Stimulated activated naive CD8-positive, alpha-beta T cell treated with anti-CD3 and anti-CD28 coated beads, Interleukin-15, Interleukin-2, amounts not matched to agents 100 ng/mL and 50 ng/mL, for 24 hours (primary cell): Measurements from ENCODE around the gene CABLES2.
A peak's percentile ranks its signal among the peaks of the same experiment; 100 is the strongest.
"Not testable (repeated sequence)": the region's sequence is repeated elsewhere in the genome, so short reads cannot be mapped to it uniquely, and the experiment has no call there.

Source experiments
- H3K27ac Mint-ChIP-seq: one replicate; pipeline ENCODE4 v1.8.0; 2021; ENCODE audit warnings: mild to moderate bottlenecking, mixed read lengths
- H3K27me3 Mint-ChIP-seq: one replicate; pipeline ENCODE4 v1.8.0; 2021; ENCODE audit warnings: mixed read lengths
- H3K36me3 Mint-ChIP-seq: one replicate; pipeline ENCODE4 v1.8.0; 2021; ENCODE audit warnings: low read depth, mixed read lengths
- H3K4me1 Mint-ChIP-seq: one replicate; pipeline ENCODE4 v1.8.0; 2021; ENCODE audit warnings: low read depth, mixed read lengths
- H3K4me3 Mint-ChIP-seq: one replicate; pipeline ENCODE4 v1.8.0; 2021; ENCODE audit warnings: mild to moderate bottlenecking, mixed read lengths
- H3K9me3 Mint-ChIP-seq: one replicate; pipeline ENCODE4 v1.8.0; 2021; ENCODE audit warnings: mixed read lengths

The CABLES2 gene

DNA sequence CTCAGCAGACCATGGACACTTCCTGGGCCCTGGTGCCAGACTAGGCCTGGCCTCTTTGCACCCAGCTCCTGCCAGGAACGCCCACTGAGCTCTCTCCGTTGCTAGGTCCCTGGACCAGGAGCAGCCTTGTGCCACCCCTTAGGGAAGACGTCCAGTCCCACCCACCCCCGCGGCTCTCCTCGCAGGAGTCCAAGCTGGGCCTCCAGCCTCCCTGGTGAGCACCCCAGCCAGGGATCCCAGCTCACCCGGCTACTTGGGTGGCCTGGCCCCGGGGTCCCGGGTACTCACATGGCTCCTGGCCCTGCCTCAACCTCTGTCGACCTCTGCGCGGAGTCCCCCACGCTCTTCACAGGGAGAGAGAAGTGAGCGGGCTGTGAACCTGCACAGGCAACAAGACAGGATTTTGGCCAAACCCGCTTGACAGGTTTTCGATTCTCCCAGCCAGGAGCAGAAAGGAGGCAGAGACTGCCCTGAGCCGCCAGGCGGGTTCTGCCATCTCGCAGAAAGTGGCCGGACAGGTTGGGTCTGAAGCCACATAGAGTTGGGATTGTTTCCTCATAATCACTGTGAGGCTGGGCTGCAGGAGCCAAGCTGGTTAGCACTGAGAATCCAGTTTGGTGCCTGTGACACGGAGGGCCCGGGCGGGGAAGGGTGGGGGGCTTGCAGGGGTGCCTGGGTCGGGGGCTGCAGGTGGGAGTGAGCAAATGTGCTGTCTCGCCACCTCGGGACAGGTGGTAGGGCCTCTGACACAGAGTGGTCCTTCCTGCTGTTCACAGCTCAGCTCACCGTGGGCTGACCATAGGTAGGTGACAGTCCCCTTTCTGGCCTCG is 20.3 kb upstream of the CABLES2 start, which contains the start of gene RBBP8NL:
Gene RBBP8NL, minus strand, starts transcription at position 368 of the 830 bp plus-strand sequence. CDS start 7,892 bp downstream, outside the sequence.
- no peaks in the 10 kb centered on the region for H3K9me3 Mint-ChIP-seq
- no peaks in the 10 kb centered on the region for H3K36me3 Mint-ChIP-seq
- H3K27ac Mint-ChIP-seq: no peak within 1 kb of the TSS
- H3K27me3 Mint-ChIP-seq: no peaks in the 10 kb centered on the region
- H3K4me3 Mint-ChIP-seq: no peak within 1 kb of the TSS
- H3K4me1 Mint-ChIP-seq: no peaks in the 10 kb centered on the region

- H3K4me3 Mint-ChIP-seq: no peak overlapping the region
- no peak overlapping the region for H3K27ac Mint-ChIP-seq
- H3K9me3 Mint-ChIP-seq: no peaks in the 10 kb centered on the region
- no peaks in the 10 kb centered on the region for H3K27me3 Mint-ChIP-seq
- H3K4me1 Mint-ChIP-seq: no peaks in the 10 kb centered on the region
- H3K36me3 Mint-ChIP-seq: no peaks in the 10 kb centered on the region
Measured at GRCh38 chr20:62426699-62427131, 19.6 kb upstream of the CABLES2 start.

DNA sequence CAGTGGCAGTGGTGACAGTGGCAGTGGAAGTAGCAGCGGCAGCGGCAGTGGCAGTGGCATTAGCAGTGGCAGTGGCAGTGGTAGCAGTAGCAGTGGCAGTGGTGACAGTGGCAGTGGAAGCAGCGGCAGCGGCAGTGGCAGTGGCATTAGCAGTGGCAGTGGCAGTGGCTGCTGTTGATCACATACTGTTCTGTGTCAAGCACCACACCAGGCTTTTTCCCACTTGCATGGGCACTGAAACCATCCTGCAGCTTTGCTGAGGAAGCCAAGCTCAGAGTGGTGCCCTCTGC is 18.9 kb upstream of the CABLES2 start:
- H3K36me3 Mint-ChIP-seq, H3K4me3 Mint-ChIP-seq, H3K9me3 Mint-ChIP-seq, H3K4me1 Mint-ChIP-seq, H3K27me3 Mint-ChIP-seq, H3K27ac Mint-ChIP-seq: not testable (repeated sequence)

GRCh38 chr20:62425281-62426058 is 18.4 kb upstream of the CABLES2 start:
- no peaks in the 10 kb centered on the region for H3K36me3 Mint-ChIP-seq
- no peak overlapping the region for H3K27ac Mint-ChIP-seq
- no peaks in the 10 kb centered on the region for H3K27me3 Mint-ChIP-seq
- no peaks in the 10 kb centered on the region for H3K9me3 Mint-ChIP-seq
- H3K4me1 Mint-ChIP-seq: no peaks in the 10 kb centered on the region
- H3K4me3 Mint-ChIP-seq: no peak overlapping the region

DNA sequence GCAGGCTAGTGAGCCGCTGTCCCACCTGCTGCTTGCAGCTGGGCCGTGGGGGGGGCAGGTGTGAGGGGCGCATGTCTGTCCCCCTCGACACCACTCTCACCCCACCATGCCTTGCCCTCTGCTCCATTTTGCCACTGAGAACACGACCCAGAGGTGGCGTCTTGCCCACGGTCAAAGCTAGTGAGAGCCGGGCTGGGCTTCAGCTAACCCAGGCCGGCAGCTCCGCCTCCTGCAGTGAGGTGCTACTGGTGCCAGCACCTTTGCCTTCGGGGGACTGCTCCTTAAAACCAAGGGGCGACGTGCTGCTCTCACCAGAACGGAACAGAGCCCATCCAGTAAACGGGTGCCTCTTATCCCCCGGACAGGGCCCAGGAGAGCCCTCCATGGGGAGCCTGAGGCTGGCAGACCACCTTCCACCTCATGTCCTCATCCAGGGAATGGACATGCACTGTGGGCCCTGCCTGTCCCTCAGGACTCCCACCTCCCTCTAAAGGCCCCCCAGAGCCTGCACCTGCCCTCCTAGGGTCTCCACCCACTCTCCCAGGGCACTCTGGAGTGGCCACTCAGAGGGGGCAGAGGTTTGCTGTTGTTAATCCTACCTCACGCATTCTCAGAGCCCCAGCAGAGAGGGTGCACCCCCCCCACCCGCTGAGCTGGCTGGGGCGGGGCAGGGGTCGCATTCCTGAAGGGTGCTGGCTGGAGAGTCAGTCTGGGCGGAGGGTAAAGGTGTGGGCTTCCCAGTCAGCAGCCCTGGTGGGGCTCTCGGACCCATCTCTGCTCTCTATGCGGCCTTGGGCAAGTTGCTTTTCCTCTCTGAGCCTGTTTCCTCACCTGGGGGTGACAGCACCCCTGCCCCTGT is 17.4 kb upstream of the CABLES2 start:
- no peaks in the 10 kb centered on the region for H3K27me3 Mint-ChIP-seq
- no peak overlapping the region for H3K27ac Mint-ChIP-seq
- H3K4me3 Mint-ChIP-seq: no peak overlapping the region
- no peaks in the 10 kb centered on the region for H3K9me3 Mint-ChIP-seq
- H3K36me3 Mint-ChIP-seq: no peaks in the 10 kb centered on the region
- no peaks in the 10 kb centered on the region for H3K4me1 Mint-ChIP-seq

GRCh38 chr20:62423326-62423706 is 16.2 kb upstream of the CABLES2 start:
- no peaks in the 10 kb centered on the region for H3K36me3 Mint-ChIP-seq
- no peaks in the 10 kb centered on the region for H3K27me3 Mint-ChIP-seq
- no peaks in the 10 kb centered on the region for H3K9me3 Mint-ChIP-seq
- no peak overlapping the region for H3K27ac Mint-ChIP-seq
- no peaks in the 10 kb centered on the region for H3K4me1 Mint-ChIP-seq
- no peak overlapping the region for H3K4me3 Mint-ChIP-seq

- H3K9me3 Mint-ChIP-seq: no peaks in the 10 kb centered on the region
- H3K27me3 Mint-ChIP-seq: no peaks in the 10 kb centered on the region
- H3K36me3 Mint-ChIP-seq: no peaks in the 10 kb centered on the region
- H3K27ac Mint-ChIP-seq: no peak overlapping the region
- H3K4me1 Mint-ChIP-seq: no peaks in the 10 kb centered on the region
- H3K4me3 Mint-ChIP-seq: no peak overlapping the region
Measured at GRCh38 chr20:62422636-62423325, 15.7 kb upstream of the CABLES2 start.

- Mint-ChIP-seq H3K27ac (no peak overlapping the region), H3K4me3 (no peak overlapping the region), H3K27me3 (no peaks in the 10 kb centered on the region), H3K36me3 (no peaks in the 10 kb centered on the region), H3K4me1 (no peaks in the 10 kb centered on the region), H3K9me3 (no peaks in the 10 kb centered on the region)
Measured at GRCh38 chr20:62421716-62421990, 14.6 kb upstream of the CABLES2 start.

DNA sequence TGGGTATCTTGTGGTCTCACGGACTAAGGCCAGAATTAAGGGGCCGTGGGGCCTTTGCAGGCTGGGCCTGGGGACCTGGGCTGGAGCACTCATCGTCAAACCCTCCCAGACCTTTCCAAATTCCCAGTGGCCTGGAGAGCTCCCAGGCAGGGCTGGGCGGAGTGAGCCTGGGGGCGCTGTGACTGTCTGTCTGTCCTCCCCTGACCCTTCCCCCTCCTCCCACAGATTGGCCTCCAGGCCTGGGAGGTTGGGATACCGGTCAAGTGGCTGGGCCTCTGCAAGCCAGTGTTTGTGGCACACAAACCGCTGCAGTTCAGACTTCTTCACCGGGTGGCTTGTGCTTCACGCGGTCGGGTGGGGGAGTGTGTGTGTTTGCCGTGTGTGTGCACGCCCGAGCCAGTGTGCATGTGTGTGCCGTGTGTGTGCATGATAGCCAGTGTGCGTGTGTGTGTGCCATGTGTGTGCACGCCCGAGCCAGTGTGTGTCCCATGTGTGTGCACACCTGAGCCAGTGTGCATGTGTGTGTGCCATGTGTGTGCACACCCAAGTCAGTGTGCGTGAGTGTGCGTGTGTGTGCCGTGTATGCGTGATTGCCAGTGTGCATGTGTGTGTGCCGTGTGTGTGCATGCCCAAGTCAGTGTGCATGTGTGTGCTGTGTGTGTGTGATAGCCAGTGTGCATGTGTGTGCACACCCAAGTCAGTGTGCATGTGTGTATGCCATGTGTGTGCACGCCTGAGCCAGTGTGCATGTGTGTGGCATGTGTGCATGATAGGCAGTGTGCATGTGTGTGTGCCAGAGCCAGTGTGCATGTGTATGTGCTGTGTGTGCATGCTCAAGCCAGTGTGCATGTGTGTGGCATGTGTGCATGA is 14.0 kb upstream of the CABLES2 start:
- no peaks in the 10 kb centered on the region for H3K9me3 Mint-ChIP-seq
- no peaks in the 10 kb centered on the region for H3K4me1 Mint-ChIP-seq
- H3K27me3 Mint-ChIP-seq: no peaks in the 10 kb centered on the region
- no peak overlapping the region for H3K4me3 Mint-ChIP-seq
- peak overlapping the region; percentile 14 for H3K27ac Mint-ChIP-seq
- no peaks in the 10 kb centered on the region for H3K36me3 Mint-ChIP-seq

- Mint-ChIP-seq H3K4me3 (no peak overlapping the region), H3K9me3 (no peaks in the 10 kb centered on the region), H3K4me1 (no peaks in the 10 kb centered on the region), H3K36me3 (no peaks in the 10 kb centered on the region), H3K27ac (no peak overlapping the region), H3K27me3 (no peaks in the 10 kb centered on the region)
Measured at GRCh38 chr20:62419759-62420158, 12.7 kb upstream of the CABLES2 start.

GRCh38 chr20:62418709-62419487 is 11.8 kb upstream of the CABLES2 start:
- H3K9me3 Mint-ChIP-seq: no peaks in the 10 kb centered on the region
- H3K27ac Mint-ChIP-seq: no peak overlapping the region
- no peaks in the 10 kb centered on the region for H3K4me1 Mint-ChIP-seq
- no peaks in the 10 kb centered on the region for H3K36me3 Mint-ChIP-seq
- H3K4me3 Mint-ChIP-seq: no peak overlapping the region
- H3K27me3 Mint-ChIP-seq: no peaks in the 10 kb centered on the region

GRCh38 chr20:62417981-62418708 is 11.1 kb upstream of the CABLES2 start:
- Mint-ChIP-seq H3K27me3 (no peaks in the 10 kb centered on the region), H3K4me3 (no peak overlapping the region), H3K9me3 (no peaks in the 10 kb centered on the region), H3K27ac (no peak overlapping the region), H3K36me3 (no peaks in the 10 kb centered on the region), H3K4me1 (no peaks in the 10 kb centered on the region)
